DND-41 (cell line): ENCODE results near the gene UBE2V1.

Experiments used
- ATAC-seq: fragments of 200-7000 bp; cut with Tn5 transposase; 3 replicates; pipeline ENCODE4 v1.9.1; 2021; ENCODE audit warnings: low read depth; ENCODE audit not compliant: insufficient read depth
- DNase-seq: peaks from one replicate; pipeline ENCODE4 v3.0.0-alpha.2; 2020
- H2AFZ ChIP-seq: 2 replicates; pipeline ENCODE4 v1.6.0; 2012; ENCODE audit warnings: low read depth, low read length
- H3K27ac ChIP-seq: 2 replicates; pipeline ENCODE4 v1.5.1; 2012; ENCODE audit warnings: low read length, inconsistent platforms
- H3K27me3 ChIP-seq: fragments of 200-600 bp; sonication (generic); 2 replicates; pipeline ENCODE4 v1.6.0; 2012; ENCODE audit warnings: low read length, mild to moderate bottlenecking, inconsistent platforms; ENCODE audit not compliant: insufficient read depth, poor library complexity
- H3K36me3 ChIP-seq: 2 replicates; pipeline ENCODE4 v1.5.1; 2012; ENCODE audit warnings: low read length, inconsistent platforms; ENCODE audit not compliant: insufficient read depth
- H3K4me1 ChIP-seq: 2 replicates; pipeline ENCODE4 v1.5.1; 2012; ENCODE audit warnings: mild to moderate bottlenecking, low read length; ENCODE audit not compliant: insufficient read depth
- H3K4me2 ChIP-seq: 2 replicates; pipeline ENCODE4 v1.6.0; 2012; ENCODE audit warnings: mild to moderate bottlenecking, moderate library complexity, low read length, inconsistent platforms; ENCODE audit not compliant: insufficient read depth
- H3K4me3 ChIP-seq, 2 experiments: fragments of 200-600 bp in 1 of 2; shearing (Covaris generic) in 1 of 2; 2 replicates each; pipeline ENCODE4 v1.5.1; 2012 to 2016; ENCODE audit warnings: inconsistent platforms in 2 of 2, low read length in 2 of 2, mild to moderate bottlenecking in 2 of 2, low read depth in 1 of 2, moderate library complexity in 1 of 2
- H3K79me2 ChIP-seq: 2 replicates; pipeline ENCODE4 v1.6.0; 2012; ENCODE audit warnings: low read length, inconsistent platforms; ENCODE audit not compliant: insufficient read depth
- H3K9ac ChIP-seq: 2 replicates; pipeline ENCODE4 v1.6.0; 2012; ENCODE audit warnings: low read depth, mild to moderate bottlenecking, inconsistent platforms, low read length, moderate library complexity
- H3K9me3 ChIP-seq: 2 replicates; pipeline ENCODE4 v1.5.1; 2012; ENCODE audit warnings: low read length, moderate library complexity, mild to moderate bottlenecking, inconsistent platforms; ENCODE audit not compliant: insufficient read depth, severe bottlenecking
- H4K20me1 ChIP-seq: 2 replicates; pipeline ENCODE4 v1.6.0; 2012; ENCODE audit warnings: low read length; ENCODE audit not compliant: insufficient read depth
- EZH2 ChIP-seq: IDR thresholded peaks from 3 replicates; pipeline ENCODE4 v1.6.1; 2012; ENCODE audit warnings: borderline replicate concordance, low read depth, mild to moderate bottlenecking, moderate library complexity, low read length, inconsistent platforms; ENCODE audit not compliant: severe bottlenecking
- TF ChIP-seq, protein P1 (sequence below): IDR thresholded peaks from 2 replicates; pipeline ENCODE4 v1.5.1; 2012; ENCODE audit warnings: borderline replicate concordance, low read length, moderate library complexity, mild to moderate bottlenecking; ENCODE audit not compliant: poor library complexity, severe bottlenecking; ENCODE audit errors: extremely low read depth

Gene UBE2V1

DNA sequence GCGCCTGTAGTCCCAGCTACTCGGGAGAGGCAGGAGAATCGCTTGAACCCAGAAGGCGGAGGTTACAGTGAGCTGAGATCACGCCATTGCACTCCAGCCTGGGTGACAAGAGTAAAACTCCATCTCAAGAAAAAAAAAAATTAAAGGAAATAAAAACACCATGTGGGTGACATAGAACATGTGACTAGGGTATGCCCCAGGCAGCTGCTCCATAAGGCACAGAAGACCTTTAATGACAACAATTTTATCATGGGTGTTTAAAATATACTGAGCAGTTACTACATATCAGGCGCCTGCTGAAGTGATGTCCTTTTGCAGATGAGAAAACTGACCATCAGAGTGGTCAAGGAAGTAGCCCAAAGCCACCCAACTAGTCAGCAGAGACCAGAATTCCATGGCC lies 32.6 kb upstream of the UBE2V1 start:
- Histone ChIP-seq H3K9me3 (no peaks in the 10 kb centered on the region), H3K4me2 (no peak overlapping the region), H3K27me3 (no peaks in the 10 kb centered on the region), H2AFZ (no peak overlapping the region), H3K36me3 (peaks cover 72% of the 10 kb centered on the region), H3K4me1 (peaks cover 46% of the 10 kb centered on the region), H3K4me3 (no peak overlapping the region), H3K9ac (no peak overlapping the region), H3K27ac (no peak overlapping the region; the same call in 1 of the 2 replicates), H3K79me2 (peaks cover 86% of the 10 kb centered on the region), H4K20me1 (peaks cover 28% of the 10 kb centered on the region)
- ATAC-seq: no peak
- no peak for DNase-seq
- TF ChIP-seq, protein P1, sequence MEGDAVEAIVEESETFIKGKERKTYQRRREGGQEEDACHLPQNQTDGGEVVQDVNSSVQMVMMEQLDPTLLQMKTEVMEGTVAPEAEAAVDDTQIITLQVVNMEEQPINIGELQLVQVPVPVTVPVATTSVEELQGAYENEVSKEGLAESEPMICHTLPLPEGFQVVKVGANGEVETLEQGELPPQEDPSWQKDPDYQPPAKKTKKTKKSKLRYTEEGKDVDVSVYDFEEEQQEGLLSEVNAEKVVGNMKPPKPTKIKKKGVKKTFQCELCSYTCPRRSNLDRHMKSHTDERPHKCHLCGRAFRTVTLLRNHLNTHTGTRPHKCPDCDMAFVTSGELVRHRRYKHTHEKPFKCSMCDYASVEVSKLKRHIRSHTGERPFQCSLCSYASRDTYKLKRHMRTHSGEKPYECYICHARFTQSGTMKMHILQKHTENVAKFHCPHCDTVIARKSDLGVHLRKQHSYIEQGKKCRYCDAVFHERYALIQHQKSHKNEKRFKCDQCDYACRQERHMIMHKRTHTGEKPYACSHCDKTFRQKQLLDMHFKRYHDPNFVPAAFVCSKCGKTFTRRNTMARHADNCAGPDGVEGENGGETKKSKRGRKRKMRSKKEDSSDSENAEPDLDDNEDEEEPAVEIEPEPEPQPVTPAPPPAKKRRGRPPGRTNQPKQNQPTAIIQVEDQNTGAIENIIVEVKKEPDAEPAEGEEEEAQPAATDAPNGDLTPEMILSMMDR: no peak
- TF ChIP-seq EZH2: no peak

DNA sequence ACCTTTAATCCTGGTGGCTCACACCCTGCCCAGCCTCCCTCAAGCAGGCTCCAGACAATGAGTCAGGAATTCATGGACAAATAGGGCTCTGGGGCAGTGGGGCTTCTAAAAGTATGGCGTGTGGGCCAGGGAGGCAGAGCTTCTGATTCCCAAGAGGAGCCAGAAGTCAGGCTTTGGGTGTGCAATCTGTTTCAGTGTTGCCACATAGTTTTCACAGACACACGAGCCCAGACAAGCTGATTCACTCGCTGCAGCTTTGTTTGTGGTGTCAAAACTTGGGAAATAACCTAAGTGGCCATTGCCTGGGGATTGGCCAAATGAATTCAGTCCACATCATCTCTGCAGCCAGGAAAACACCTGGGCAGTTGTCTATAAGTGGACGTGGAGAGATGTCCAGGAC lies 31.4 kb upstream of the UBE2V1 start:
- Histone ChIP-seq H3K27me3 (no peaks in the 10 kb centered on the region), H3K79me2 (peaks cover 82% of the 10 kb centered on the region), H3K4me2 (no peak overlapping the region), H2AFZ (no peak overlapping the region), H3K9me3 (no peaks in the 10 kb centered on the region), H3K27ac (no peak overlapping the region), H3K4me1 (peaks cover 35% of the 10 kb centered on the region), H3K9ac (no peak overlapping the region), H4K20me1 (peaks cover 34% of the 10 kb centered on the region), H3K4me3 (no peak overlapping the region), H3K36me3 (peaks cover 71% of the 10 kb centered on the region)
- DNase-seq (no peak), ATAC-seq (no peak)
- no peak for TF ChIP-seq EZH2
- TF ChIP-seq, protein P1: no peak

- peaks cover 46% of the 10 kb centered on the region for H4K20me1 ChIP-seq
- TF ChIP-seq, protein P1: no peak
- no peak for TF ChIP-seq EZH2
- H2AFZ ChIP-seq: no peak overlapping the region
- H3K4me1 ChIP-seq: peaks cover 21% of the 10 kb centered on the region
- H3K4me2 ChIP-seq: no peak overlapping the region
- no peak overlapping the region for H3K9ac ChIP-seq
- no peaks in the 10 kb centered on the region for H3K27me3 ChIP-seq
- ATAC-seq (no peak), DNase-seq (no peak)
- no peak overlapping the region for H3K27ac ChIP-seq
- peaks cover 80% of the 10 kb centered on the region for H3K79me2 ChIP-seq
- no peaks in the 10 kb centered on the region for H3K9me3 ChIP-seq
- H3K4me3 ChIP-seq: no peak overlapping the region
- peaks cover 73% of the 10 kb centered on the region for H3K36me3 ChIP-seq
Measured at GRCh38 chr20:50142812-50143211, 29.9 kb upstream of the UBE2V1 start.
